GM12865 (cell line): Measurements from ENCODE around the gene FUT8.

Source experiments
- DNase-seq: peaks from one replicate; pipeline ENCODE4 v3.0.0; 2010; ENCODE audit warnings: low read depth
- H3K4me3 ChIP-seq: 2 replicates; pipeline ENCODE4 v1.5.1; 2011; ENCODE audit warnings: mild to moderate bottlenecking, low read depth, low read length, control low read depth
- CTCF ChIP-seq: IDR thresholded peaks from 2 replicates; pipeline ENCODE4 v1.5.1; 2011; ENCODE audit warnings: low read length, control low read depth, low read depth, inconsistent platforms; ENCODE audit not compliant: insufficient read depth; ENCODE audit errors: missing control alignments

The FUT8 gene

GRCh38 chr14:65373671-65374039 is 38.9 kb upstream of the FUT8 start:
- DNase-seq = no peak
- TF ChIP-seq CTCF = no peak
- no peak overlapping the region for H3K4me3 ChIP-seq

- no peak for TF ChIP-seq CTCF
- DNase-seq = no peak
- H3K4me3 ChIP-seq = no peak overlapping the region
These were observed 35.0 kb upstream of the FUT8 start for GRCh38 chr14:65377576-65377975.

- no peak for DNase-seq
- no peak overlapping the region for H3K4me3 ChIP-seq
- TF ChIP-seq CTCF = no peak
These were observed 29.9 kb upstream of the FUT8 start for GRCh38 chr14:65382586-65382985.

GRCh38 chr14:65387171-65387570 is 25.4 kb upstream of the FUT8 start:
- no peak for TF ChIP-seq CTCF
- no peak overlapping the region for H3K4me3 ChIP-seq

GRCh38 chr14:65387628-65388027 is 24.9 kb upstream of the FUT8 start:
- peak; percentile 52 for DNase-seq
- no peak overlapping the region for H3K4me3 ChIP-seq
- no peak for TF ChIP-seq CTCF

More at GRCh38 chr14:65387171-65387570, 25.4 kb upstream of the FUT8 start:
- no peak for DNase-seq

GRCh38 chr14:65392296-65392695 is 20.2 kb upstream of the FUT8 start:
- no peak overlapping the region for H3K4me3 ChIP-seq
- no peak for DNase-seq
- TF ChIP-seq CTCF = no peak

- TF ChIP-seq CTCF = no peak
- DNase-seq = peak; percentile 12
These were observed 16.2 kb upstream of the FUT8 start for GRCh38 chr14:65396082-65396910.

More at GRCh38 chr14:65396082-65396910, 16.2 kb upstream of the FUT8 start:
- no peak overlapping the region for H3K4me3 ChIP-seq
